OCI-LY1 (cell line): Measurements from ENCODE around the gene PARD3B.

Source experiments
- EZH2 ChIP-seq: fragments of 200-600 bp; sonication (generic), shearing (Covaris generic); IDR thresholded peaks from 2 replicates; pipeline ENCODE4 v1.8.0; 2017; ENCODE audit warnings: borderline replicate concordance, mixed run types, mild to moderate bottlenecking, antibody characterized with exemption, low read length, moderate library complexity, mixed read lengths
- TF ChIP-seq, protein P1 (sequence below): fragments of 200-600 bp; sonication (generic), shearing (Covaris generic); IDR thresholded peaks from 2 replicates; pipeline ENCODE4 v1.5.1; 2017; ENCODE audit warnings: mild to moderate bottlenecking, antibody characterized with exemption, low read length, moderate library complexity, mixed read lengths

- no peak for TF ChIP-seq EZH2
- TF ChIP-seq, protein P1, sequence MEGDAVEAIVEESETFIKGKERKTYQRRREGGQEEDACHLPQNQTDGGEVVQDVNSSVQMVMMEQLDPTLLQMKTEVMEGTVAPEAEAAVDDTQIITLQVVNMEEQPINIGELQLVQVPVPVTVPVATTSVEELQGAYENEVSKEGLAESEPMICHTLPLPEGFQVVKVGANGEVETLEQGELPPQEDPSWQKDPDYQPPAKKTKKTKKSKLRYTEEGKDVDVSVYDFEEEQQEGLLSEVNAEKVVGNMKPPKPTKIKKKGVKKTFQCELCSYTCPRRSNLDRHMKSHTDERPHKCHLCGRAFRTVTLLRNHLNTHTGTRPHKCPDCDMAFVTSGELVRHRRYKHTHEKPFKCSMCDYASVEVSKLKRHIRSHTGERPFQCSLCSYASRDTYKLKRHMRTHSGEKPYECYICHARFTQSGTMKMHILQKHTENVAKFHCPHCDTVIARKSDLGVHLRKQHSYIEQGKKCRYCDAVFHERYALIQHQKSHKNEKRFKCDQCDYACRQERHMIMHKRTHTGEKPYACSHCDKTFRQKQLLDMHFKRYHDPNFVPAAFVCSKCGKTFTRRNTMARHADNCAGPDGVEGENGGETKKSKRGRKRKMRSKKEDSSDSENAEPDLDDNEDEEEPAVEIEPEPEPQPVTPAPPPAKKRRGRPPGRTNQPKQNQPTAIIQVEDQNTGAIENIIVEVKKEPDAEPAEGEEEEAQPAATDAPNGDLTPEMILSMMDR: no peak
Measured at GRCh38 chr2:204898928-204899640, 353.8 kb downstream of the PARD3B start.
